NCI-H524 treated with DMSO at 0.1 percent for 48 hours (cell line): ENCODE results near the gene ESYT3.
"Not testable (repeated sequence)": the region's sequence is repeated elsewhere in the genome, so short reads cannot be mapped to it uniquely, and the experiment has no call there.

Experiments used
- DNase-seq: peaks from one replicate; lab custom pipeline; 2025; lab: John Stamatoyannopoulos, UW

Gene ESYT3

GRCh38 chr3:138443091-138443490 lies 8.7 kb downstream of the ESYT3 start:
- DNase-seq, result no peak

DNA sequence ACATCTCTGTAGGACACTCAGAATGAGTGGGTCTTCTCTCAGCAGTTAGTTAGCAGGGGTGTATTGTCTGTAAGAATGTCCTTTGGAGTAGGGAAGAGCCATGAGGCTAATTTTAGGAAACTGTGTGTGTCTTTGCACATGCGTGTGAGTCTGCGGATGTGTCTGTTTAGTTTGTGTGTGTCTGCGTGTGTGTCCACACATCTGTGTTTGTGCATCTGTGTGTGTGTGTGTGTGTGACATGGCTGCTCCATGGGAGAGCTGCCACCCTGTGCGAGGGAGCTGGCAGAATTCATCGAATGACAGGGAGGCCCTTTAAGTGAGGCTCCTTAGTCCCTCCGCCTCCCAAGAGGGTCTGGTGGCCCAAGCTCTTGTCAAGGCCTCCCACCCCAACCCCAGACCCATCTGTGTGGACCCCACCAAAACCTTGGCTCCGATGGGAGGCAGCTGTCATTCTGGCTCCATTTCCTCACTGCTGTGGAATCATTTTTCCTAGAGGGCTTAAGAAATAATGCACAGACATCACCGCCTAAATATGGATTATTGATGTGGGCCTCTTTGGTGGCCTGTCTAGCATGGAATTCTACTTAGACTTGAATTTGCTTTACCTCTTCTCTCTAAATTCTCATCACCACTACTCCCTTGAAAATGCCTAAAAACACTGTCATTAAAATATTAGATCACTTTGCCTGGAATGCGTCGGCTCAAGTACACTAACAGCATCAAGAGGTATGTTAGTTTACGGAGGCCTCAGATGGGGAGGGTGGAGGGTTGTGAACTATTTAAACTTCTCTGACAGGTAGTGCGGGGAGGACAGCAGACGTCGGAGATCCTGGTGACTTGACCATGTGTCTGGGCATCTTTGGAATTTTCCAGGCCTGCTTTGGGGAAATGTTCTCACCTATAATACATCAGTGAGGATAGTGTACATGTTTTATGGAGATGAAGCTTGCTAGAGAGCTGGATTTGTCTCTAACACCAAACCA lies 9.4 kb downstream of the ESYT3 start:
- no peak for DNase-seq

DNA sequence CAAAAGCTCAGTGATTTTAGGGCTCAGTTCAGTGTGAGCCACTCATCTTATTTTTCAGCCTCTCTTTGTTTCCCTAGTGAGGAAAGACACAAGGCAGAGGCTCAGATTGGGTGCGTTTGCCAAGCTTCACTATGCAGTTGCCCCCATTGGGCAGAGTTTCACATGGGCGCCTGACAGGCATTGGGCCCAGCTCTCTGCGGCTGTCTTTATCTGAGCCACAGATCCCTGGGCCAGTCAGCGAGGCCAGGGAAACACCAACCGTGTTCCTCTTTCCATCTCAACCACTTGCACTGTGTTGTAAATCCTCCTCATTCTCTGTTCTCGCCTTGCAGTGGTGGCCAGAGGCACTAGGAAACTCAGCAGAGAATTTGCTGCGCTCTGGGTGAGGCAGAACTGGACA lies 10.8 kb downstream of the ESYT3 start:
- DNase-seq, result no peak

GRCh38 chr3:138445654-138446053 lies 11.2 kb downstream of the ESYT3 start:
- no peak for DNase-seq

DNA sequence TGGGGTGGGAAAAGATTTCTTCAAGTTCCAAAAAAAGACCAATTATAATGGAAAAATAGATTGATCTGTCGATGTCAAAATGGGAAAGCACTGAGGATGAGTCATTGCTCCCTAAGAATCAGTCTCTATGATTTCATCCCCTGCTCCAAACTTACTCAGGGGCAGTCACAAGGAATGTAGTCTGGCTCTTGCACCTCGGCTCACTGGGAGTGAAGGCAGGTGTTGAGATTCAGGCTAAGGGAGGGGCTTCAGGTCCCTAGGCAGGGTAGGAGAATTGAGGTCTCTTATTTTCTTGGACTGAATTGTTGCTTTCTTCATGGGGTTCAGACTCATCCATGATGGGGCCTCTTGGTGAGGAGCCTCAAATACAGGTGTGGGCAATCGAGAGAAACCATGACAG lies 14.2 kb downstream of the ESYT3 start:
- DNase-seq, result no peak

GRCh38 chr3:138449490-138449889 lies 15.1 kb downstream of the ESYT3 start:
- no peak for DNase-seq

- DNase-seq, result no peak
Observed at GRCh38 chr3:138450181-138450580, 15.8 kb downstream of the ESYT3 start.

DNA sequence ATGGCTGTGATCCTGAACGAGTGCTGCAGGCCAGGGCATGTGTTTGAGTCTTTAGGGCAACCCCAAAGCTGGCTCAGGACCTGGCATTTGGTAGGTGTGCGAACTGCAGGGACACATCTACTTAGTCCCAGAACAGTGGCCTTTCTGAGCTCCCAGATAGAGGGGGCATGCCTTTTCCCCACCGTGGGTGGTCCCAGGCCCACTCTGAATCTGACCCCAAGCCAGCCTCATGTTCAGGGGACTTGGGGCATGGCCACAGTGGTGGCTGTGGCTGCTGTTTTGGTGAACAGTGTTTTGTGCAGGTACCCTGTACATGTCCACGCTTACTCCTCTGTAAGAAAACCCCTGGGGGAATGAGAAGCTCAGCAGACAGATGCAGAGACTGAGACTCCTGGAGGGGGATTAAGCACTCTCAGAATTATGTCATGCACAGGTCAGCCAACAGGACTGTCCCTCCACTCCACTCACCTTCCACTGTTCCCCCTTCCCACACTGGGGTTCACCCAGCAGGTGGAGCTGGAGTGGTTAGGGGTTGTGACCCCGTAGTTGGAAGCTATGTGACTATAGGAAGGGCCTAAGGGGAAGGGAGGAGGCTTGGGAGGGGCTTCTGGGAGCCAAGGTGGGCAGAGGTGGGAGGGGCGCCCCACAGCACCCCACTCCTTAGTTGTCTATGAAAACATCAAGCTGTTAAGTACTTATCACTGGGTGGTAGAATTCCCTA lies 16.4 kb downstream of the ESYT3 start:
- no peak for DNase-seq

DNA sequence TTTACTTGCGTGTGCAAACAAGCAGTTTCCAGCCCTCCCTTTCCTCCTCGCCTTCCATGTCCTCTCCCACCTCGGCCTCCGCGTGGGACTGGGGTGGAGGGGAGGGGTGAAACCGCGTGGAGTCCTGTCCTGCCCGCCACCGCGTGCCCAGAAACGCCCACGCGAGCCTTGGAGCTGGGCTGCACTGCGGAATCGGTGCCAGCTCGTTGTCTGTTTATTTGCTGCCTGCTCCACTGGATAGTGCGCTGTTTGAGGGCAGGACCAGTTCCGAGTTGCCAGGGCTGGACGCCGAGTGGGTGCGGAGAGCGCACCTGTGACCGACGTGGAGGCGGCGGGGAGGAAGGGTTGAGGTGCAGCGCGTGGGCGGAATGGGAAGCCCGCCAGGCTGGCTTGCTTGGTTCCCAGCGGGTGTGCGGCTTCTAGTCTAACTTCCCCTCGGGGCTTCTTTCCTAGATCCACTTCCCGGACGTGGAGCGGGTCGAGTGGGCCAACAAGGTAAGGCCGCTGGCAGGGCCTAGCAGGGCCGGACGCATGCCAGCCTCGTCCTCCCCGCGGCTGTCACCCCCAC lies 17.3 kb downstream of the ESYT3 start:
- DNase-seq, result no peak

DNA sequence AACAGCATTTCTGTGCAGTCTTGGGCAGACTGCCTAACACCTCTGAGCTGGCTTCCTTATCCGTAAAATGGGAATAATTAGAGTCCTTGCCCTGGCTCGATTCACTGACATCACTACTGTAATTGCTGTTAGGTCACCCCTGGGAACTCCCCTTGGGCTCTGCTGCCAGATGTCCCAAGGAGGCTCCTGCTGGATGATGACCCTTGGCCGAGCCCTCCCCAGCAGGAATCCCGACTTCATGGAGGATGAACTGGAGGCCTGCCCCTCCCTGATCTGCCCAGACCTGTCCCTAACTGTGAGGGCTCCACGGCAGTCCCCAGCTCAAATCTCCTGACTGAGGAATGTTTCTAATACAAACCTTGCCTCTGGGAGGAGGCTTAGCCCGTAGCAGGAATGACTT lies 18.0 kb downstream of the ESYT3 start:
- no peak for DNase-seq

- DNase-seq, result not testable (repeated sequence)
Observed at GRCh38 chr3:138453940-138454339, 19.5 kb downstream of the ESYT3 start.

DNA sequence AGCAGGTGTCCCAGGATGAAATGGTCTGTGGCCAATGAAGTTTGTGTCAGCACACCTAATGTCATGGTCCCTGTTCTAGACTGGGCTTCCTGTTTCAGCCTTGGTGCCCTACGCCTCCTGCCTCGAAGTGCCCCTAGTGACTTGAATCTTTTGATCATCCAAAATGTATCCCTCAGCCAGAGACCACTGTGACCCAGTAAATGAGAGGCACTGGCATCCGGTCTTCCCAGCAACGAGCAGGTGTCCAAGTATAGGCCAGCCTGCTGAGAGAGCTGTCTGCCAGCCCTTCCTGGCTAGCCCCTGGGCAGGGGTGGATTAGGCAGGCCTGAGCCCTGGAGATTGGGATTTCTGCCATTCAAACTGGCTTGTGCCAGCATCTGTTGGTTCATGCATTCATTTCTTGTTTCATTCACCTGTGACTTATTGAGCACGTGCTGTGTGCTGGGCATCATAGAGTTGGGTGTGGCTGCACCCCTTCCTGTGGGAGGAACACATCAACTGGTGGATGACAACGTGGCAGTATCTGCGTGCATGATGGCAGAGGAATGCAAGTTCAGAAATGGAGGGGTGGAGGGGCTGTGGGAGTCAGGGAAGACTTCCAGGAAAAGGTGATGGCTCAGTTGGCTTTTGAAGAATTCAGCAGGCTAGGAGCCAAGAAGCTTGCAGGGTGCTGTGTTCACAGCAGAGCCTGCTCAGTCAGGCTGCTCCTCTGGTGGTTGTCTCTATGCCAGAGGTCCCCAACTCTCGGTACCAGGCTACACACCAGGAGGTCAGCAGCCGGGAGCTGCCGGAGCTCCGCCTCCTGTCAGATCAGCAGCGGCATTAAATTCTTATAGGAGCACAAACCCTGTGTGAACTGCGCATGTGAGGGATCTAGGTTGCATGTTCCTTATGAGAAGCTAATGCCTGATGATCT lies 21.6 kb downstream of the ESYT3 start:
- no peak for DNase-seq

DNA sequence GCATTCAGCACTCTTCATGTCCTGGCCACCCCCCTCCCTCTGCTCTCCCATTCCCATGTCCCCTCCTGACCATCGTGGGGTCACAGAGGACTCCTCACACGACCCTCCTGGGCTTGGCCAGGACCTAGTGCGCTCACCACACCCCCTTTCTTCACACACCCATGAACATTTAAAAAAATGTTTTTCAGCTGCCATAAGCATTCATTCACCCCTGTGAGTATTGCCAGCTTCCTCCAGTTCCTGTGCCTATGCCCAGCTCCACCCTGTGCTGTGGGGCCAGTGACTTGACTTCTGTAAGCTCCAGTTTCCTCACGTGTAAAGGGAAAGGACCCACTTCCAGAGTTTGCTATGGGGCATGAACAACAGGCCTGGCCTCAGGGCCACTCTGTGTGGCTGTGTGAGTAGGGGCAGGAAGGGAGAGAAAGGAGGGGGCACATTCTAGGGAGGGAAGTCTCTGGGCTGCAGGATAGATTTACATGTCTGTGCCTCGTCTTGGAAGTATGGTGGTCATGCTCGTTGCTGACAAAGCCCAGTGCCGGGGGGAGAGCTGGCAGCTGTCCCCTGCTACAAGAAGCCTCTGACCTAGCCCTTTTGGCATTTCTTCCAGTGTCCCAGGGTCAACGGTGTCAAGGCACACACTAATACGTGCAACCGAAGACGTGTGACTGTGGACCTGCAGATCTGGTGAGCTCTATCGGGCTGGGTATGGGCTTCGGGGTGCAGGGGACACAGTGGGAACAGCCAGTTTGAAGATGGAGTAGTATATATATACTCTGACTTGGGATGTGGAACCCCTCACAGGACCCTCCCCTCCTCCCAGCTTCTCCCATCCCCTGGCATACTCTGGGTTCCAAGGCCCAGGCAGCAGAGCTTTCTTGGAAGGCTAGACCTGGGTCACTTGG lies 22.8 kb downstream of the ESYT3 start:
- DNase-seq, result no peak

DNA sequence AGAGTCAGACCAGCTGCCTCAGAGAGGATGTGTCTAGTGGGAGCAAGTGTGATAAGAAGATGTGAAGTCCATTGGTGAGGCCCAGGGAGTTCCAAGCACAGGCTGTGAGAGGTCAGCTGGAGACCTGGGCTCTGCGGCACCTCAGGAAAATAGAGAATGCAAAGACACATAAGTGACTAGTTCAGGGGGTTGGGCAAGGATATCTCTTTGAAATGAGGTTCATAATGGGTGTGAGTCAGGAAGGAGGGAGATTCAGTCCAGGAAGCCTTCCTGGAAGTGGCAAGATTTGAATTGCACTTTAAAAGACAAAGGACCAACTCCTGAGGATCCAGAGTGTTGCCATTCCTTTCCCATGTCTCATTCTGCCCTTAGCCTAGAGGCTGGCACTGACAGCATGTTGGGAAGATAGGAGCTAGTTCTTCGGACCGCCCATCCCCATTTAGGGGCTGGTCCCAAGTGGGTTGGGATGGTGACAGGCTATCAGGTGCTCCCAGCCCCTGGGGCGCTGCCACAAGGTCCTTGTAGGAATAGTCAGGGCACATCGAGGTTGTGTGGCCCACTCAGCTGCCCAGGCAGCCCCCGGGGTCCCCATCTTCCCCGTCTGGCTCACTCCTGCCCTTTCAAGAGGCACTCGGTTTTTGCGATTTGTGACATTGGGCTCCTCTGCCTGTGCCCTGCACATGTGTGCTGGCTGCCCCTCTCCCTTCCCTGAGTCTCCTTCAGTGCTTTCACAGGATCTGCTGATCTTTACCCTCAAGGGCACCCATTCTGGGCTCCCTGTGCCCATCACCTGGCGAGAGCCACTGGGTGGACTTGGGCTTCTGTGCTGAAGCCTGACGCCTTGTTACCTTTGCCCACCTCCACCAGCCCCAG lies 23.7 kb downstream of the ESYT3 start:
- no peak for DNase-seq

- DNase-seq, result no peak
Observed at GRCh38 chr3:138458774-138459499, 24.5 kb downstream of the ESYT3 start.

- DNase-seq, result peak; percentile 68
Observed at GRCh38 chr3:138459619-138460535, 25.5 kb downstream of the ESYT3 start.

GRCh38 chr3:138460536-138461205 lies 26.3 kb downstream of the ESYT3 start:
- DNase-seq, result no peak
